OCI-LY1 (cell line): ENCODE data around the gene PPP1R18.

Experiments used
- H2AFZ ChIP-seq: fragments of 200-600 bp; sonication (generic), shearing (Covaris generic); 2 replicates; pipeline ENCODE4 v1.6.0; 2014; ENCODE audit warnings: antibody characterized with exemption, mild to moderate bottlenecking, low read length
- H3F3A ChIP-seq: fragments of 200-600 bp; sonication (generic), shearing (Covaris generic); 2 replicates; pipeline ENCODE4 v1.6.0; 2014; ENCODE audit warnings: mild to moderate bottlenecking, antibody characterized with exemption, low read length, moderate library complexity; ENCODE audit not compliant: insufficient read depth
- H3K27ac ChIP-seq: fragments of 200-600 bp; sonication (generic); 2 replicates; pipeline ENCODE4 v1.5.1; 2014; ENCODE audit warnings: low read length, mixed run types, mild to moderate bottlenecking, low read depth; ENCODE audit not compliant: poor library complexity, severe bottlenecking
- H3K27me3 ChIP-seq: fragments of 200-600 bp; sonication (generic); 2 replicates; pipeline ENCODE4 v1.6.0; 2014; ENCODE audit warnings: antibody characterized with exemption, mild to moderate bottlenecking, low read length, moderate library complexity; ENCODE audit not compliant: insufficient read depth
- H3K36me3 ChIP-seq: fragments of 200-600 bp; sonication (generic); 2 replicates; pipeline ENCODE4 v1.6.1; 2014; ENCODE audit warnings: mild to moderate bottlenecking, antibody characterized with exemption, low read length, moderate library complexity, mixed read lengths; ENCODE audit not compliant: insufficient read depth
- H3K4me1 ChIP-seq: fragments of 200-600 bp; sonication (generic); 2 replicates; pipeline ENCODE4 v1.5.1; 2014; ENCODE audit warnings: mild to moderate bottlenecking, low read length, moderate library complexity; ENCODE audit not compliant: insufficient read depth, severe bottlenecking
- H3K4me2 ChIP-seq: fragments of 200-600 bp; sonication (generic), shearing (Covaris generic); 2 replicates; pipeline ENCODE4 v1.6.1; 2014; ENCODE audit warnings: low read length
- H3K4me3 ChIP-seq: fragments of 200-600 bp; sonication (generic); 2 replicates; pipeline ENCODE4 v1.5.1; 2014; ENCODE audit warnings: low read length, low read depth, mild to moderate bottlenecking, mixed read lengths; ENCODE audit not compliant: poor library complexity, severe bottlenecking
- H3K79me2 ChIP-seq: fragments of 200-600 bp; shearing (Covaris generic); 2 replicates; pipeline ENCODE4 v1.6.1; 2016; ENCODE audit warnings: mixed run types, low read length, mixed read lengths; ENCODE audit not compliant: insufficient read depth
- H3K9ac ChIP-seq: fragments of 200-600 bp; sonication (generic), shearing (Covaris generic); 2 replicates; pipeline ENCODE4 v1.6.1; 2014; ENCODE audit warnings: mild to moderate bottlenecking, low read length, mixed read lengths
- H3K9me2 ChIP-seq: fragments of 200-600 bp; sonication (generic), shearing (Covaris generic); 2 replicates; pipeline ENCODE4 v1.6.1; 2014; ENCODE audit warnings: low read depth, mild to moderate bottlenecking, low read length, mixed read lengths
- H3K9me3 ChIP-seq: fragments of 200-600 bp; shearing (Covaris generic); 2 replicates; pipeline ENCODE4 v1.6.1; 2014; ENCODE audit warnings: low read length, mixed read lengths
- H4K20me1 ChIP-seq: fragments of 200-600 bp; sonication (generic), shearing (Covaris generic); 2 replicates; pipeline ENCODE4 v1.6.0; 2016; ENCODE audit warnings: mild to moderate bottlenecking, low read length; ENCODE audit not compliant: insufficient read depth
- EZH2 ChIP-seq: fragments of 200-600 bp; sonication (generic), shearing (Covaris generic); IDR thresholded peaks from 2 replicates; pipeline ENCODE4 v1.8.0; 2017; ENCODE audit warnings: borderline replicate concordance, mixed run types, mild to moderate bottlenecking, antibody characterized with exemption, low read length, moderate library complexity, mixed read lengths
- TF ChIP-seq, protein P1 (sequence below): fragments of 200-600 bp; sonication (generic), shearing (Covaris generic); IDR thresholded peaks from 2 replicates; pipeline ENCODE4 v1.5.1; 2017; ENCODE audit warnings: mild to moderate bottlenecking, antibody characterized with exemption, low read length, moderate library complexity, mixed read lengths

The PPP1R18 gene

DNA sequence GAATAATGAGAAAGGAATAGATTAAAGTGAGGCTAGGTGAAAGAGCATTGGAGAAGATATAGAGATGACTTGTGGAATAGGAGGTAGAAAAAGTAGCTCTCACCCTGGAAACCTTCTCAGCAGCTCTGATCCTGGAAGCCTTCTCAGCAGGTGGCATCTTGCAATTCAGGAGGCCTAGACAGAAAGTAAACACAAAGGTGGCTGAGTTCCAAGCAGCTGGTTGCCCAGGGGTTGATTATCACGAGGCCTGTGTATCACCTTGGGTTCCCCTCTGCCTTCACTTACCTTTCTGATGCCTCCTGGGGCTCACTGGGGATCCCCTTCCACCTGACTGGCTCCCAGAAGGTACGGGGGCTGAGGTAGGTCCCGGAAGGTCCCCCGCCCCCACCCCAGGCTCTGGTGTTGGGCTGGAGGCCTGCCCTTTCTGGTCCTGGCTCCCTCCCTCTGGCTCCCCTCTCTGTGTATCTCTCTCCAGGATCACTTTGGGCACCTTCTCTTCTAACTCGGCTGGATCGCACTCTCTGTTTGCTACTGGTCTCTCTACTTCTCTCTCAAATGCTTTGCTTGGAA, 20.9 kb upstream of the PPP1R18 start:
- H3K27ac ChIP-seq = no peak overlapping the region

DNA sequence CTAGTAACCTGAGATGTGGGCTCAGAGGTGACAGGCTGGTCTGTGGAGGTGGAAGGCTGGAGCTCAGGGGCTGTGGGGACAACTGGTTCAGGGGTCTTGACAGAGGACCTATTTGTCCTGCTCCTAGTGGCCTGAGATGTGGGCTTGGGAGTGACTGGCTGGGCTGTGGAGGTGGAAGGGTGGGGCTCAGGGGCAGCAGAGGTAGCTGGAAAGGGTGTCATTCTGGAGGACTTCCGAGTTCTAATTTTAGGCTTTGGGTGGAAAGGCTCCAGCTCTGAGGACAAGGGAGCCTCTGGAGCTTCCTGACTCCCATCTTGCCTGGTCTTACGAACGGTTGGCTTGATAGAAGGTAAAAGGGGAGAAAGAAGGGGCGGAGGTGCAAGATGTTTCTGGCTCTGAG, 19.2 kb upstream of the PPP1R18 start:
- H3K36me3 ChIP-seq = peaks cover 82% of the 10 kb centered on the region
- no peak overlapping the region for H3K4me2 ChIP-seq
- no peak overlapping the region for H3K4me3 ChIP-seq
- no peaks in the 10 kb centered on the region for H3K9me2 ChIP-seq
- no peak overlapping the region for H3K9ac ChIP-seq
- H3K4me1 ChIP-seq = no peaks in the 10 kb centered on the region
- H3K79me2 ChIP-seq = no peaks in the 10 kb centered on the region
- no peaks in the 10 kb centered on the region for H3K27me3 ChIP-seq
- H3K27ac ChIP-seq = no peak overlapping the region
- no peaks in the 10 kb centered on the region for H4K20me1 ChIP-seq
- H3F3A ChIP-seq = no peaks in the 10 kb centered on the region
- no peak overlapping the region for H2AFZ ChIP-seq
- TF ChIP-seq, protein P1, sequence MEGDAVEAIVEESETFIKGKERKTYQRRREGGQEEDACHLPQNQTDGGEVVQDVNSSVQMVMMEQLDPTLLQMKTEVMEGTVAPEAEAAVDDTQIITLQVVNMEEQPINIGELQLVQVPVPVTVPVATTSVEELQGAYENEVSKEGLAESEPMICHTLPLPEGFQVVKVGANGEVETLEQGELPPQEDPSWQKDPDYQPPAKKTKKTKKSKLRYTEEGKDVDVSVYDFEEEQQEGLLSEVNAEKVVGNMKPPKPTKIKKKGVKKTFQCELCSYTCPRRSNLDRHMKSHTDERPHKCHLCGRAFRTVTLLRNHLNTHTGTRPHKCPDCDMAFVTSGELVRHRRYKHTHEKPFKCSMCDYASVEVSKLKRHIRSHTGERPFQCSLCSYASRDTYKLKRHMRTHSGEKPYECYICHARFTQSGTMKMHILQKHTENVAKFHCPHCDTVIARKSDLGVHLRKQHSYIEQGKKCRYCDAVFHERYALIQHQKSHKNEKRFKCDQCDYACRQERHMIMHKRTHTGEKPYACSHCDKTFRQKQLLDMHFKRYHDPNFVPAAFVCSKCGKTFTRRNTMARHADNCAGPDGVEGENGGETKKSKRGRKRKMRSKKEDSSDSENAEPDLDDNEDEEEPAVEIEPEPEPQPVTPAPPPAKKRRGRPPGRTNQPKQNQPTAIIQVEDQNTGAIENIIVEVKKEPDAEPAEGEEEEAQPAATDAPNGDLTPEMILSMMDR = no peak
- TF ChIP-seq EZH2 = no peak
- H3K9me3 ChIP-seq = no peaks in the 10 kb centered on the region

More for the DNA sequence above, 20.9 kb upstream of the PPP1R18 start:
- H3K36me3 ChIP-seq = peaks cover 91% of the 10 kb centered on the region
- H3K9me3 ChIP-seq = no peaks in the 10 kb centered on the region
- no peak overlapping the region for H2AFZ ChIP-seq
- TF ChIP-seq, protein P1 = no peak
- no peak for TF ChIP-seq EZH2
- no peak overlapping the region for H3K4me3 ChIP-seq
- no peaks in the 10 kb centered on the region for H3K79me2 ChIP-seq
- H3F3A ChIP-seq = no peaks in the 10 kb centered on the region
- no peaks in the 10 kb centered on the region for H3K9me2 ChIP-seq
- no peak overlapping the region for H3K4me2 ChIP-seq
- H3K9ac ChIP-seq = no peak overlapping the region
- H4K20me1 ChIP-seq = no peaks in the 10 kb centered on the region
- no peaks in the 10 kb centered on the region for H3K27me3 ChIP-seq
- H3K4me1 ChIP-seq = no peaks in the 10 kb centered on the region

DNA sequence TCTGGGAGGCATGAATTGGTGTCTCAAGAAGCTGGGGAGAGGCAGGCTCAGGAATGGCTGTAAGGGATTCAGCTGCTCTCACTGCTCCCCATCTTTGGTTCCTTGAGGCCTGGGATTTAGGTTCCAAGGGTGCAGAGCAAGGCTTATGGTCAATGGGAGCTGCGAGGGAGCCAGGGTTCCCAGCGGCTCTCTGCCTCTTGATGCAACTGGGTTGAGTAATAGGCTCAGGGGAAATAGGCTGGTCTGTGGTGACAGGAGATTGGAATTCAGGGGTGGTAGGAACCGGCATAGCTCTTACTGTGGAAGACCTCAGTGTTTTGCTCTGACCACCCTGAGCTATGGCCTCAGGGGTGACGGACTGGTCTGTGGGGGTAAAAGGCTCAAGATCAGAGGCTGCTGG, 17.4 kb upstream of the PPP1R18 start:
- Histone ChIP-seq H2AFZ (no peak overlapping the region), H3K4me3 (no peak overlapping the region), H3K4me1 (no peaks in the 10 kb centered on the region), H3K9me2 (no peaks in the 10 kb centered on the region), H3K36me3 (peaks cover 80% of the 10 kb centered on the region), H3K79me2 (no peaks in the 10 kb centered on the region), H3K9ac (no peak overlapping the region), H3F3A (no peaks in the 10 kb centered on the region), H3K27ac (no peak overlapping the region), H3K9me3 (no peaks in the 10 kb centered on the region), H3K27me3 (no peaks in the 10 kb centered on the region), H3K4me2 (no peak overlapping the region), H4K20me1 (no peaks in the 10 kb centered on the region)
- TF ChIP-seq, protein P1 = no peak
- no peak for TF ChIP-seq EZH2
